Esophagus squamous epithelium (tissue), 4 donors: ENCODE results near the gene DPY19L1.

Source experiments
- CTCF ChIP-seq, 6 experiments: fragments of 450-650 bp in 4 of 6; fragments of 200-600 bp in 2 of 6; sonication (generic) in 2 of 6; IDR thresholded peaks; one replicate each; pipeline ENCODE4 v1.5.1; 2016 to 2019; ENCODE audit warnings: antibody characterized with exemption in 6 of 6, mild to moderate bottlenecking in 4 of 6, moderate library complexity in 4 of 6
- POLR2A ChIP-seq, 4 donors: fragments of 450-650 bp; IDR thresholded peaks; one replicate each; pipeline ENCODE4 v1.6.1; 2017; ENCODE audit warnings: antibody characterized with exemption in 4 of 4, mild to moderate bottlenecking in 4 of 4, moderate library complexity in 3 of 4

- no peak for TF ChIP-seq CTCF (IDR thresholded peaks at IDR 0.05)
- TF ChIP-seq POLR2A (IDR thresholded peaks at IDR 0.05), result no peak
Measured at GRCh38 chr7:35011085-35011484, 26.2 kb downstream of the DPY19L1 start.
